GM19324 (cell line): Measurements from ENCODE around the gene EXPH5.
A peak's percentile ranks its signal among the peaks of the same experiment; 100 is the strongest.

Experiments used
- ATAC-seq: cut with Tn5 transposase; IDR thresholded peaks from one replicate; pipeline ENCODE4 v1.9.1; 2021; ENCODE audit warnings: mild to moderate bottlenecking, moderate library complexity; ENCODE audit not compliant: unreplicated experiment, low FRiP score

Gene EXPH5

GRCh38 chr11:108522318-108522717, 71.2 kb downstream of the EXPH5 start:
- no peak for ATAC-seq

DNA sequence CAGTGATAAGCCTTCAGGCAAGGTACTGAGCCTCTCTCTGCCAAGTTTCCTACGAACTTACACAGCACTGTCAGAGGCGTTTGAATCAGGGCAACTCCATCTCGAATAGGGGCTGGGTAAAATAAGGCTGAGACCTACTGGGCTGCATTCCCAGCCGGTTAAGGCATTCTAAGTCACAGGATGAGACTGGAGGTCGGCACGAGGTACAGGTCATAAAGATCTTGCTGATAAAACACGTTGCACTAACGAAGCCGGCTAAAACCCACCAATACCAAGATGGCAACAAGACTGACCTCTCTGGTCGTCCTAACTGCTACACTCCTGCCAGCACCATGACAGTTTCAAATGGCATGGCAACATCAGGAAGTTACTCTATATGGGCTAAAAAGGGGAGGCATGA, 75.0 kb downstream of the EXPH5 start:
- no peak for ATAC-seq

DNA sequence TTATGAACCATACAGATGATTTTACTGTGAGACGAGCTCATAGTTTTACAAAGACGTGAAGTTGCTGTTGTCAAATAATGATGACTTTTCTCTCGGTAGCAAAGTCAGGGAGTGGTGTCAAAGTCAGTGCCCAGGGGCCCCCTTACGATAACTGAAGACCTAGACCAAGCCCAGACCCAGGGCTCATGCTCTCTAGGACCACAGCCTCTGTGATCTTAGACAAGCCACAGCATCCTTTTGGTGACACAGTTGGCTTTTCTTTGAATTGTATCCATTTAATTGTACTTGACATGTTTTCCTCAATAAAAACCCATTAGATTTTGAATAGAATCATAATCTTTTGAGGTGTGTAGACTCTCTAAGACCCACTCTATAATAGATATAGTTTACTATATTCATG, 77.4 kb downstream of the EXPH5 start:
- no peak for ATAC-seq

GRCh38 chr11:108512708-108513107, 80.9 kb downstream of the EXPH5 start:
- ATAC-seq: no peak

- ATAC-seq: no peak
These were observed 81.6 kb downstream of the EXPH5 start for GRCh38 chr11:108511851-108512474.

DNA sequence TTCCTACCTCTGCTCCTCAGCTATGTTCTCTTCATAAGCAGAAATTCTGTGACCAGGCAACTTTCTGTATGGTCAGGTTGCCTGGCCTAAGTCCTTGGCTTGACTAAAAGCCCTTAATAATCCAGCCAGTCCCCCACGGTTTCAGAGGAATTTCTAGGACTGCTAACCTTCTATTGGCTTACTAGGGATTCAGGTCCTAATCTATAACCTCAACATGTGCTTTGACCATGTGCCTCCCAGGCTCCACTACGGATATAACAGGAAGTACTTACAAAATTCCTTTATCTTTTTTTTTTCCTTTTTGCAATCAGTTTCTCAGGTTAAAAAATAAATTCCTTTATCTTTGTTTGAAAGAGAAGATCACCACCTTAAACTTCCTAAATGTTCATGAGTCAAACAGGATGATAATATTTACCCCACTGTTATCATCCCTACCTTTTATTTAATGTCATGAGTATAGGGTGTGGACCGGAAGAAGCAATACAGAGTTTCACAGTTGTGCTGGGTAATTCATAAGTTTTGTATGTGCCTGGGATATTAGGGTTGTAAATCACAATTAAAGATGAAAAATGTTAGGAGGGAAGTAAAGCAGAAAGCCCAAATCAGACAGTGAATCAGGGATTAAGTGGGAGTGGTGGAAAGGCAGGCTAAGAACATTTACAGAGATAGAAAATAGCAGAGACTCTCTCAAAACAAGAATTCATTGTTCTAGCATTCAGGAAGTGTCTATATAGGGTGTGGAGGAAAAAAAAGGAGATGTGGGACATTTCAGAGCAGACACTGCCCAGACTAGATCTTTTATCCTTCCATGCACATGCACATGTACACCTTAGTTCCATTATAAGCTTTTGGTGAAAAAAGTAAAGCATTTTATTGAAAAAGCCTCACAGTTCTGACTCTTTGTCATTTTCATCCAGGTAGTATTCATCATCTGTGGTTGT, 84.6 kb downstream of the EXPH5 start:
- no peak for ATAC-seq

- no peak for ATAC-seq
These were observed 92.2 kb downstream of the EXPH5 start for GRCh38 chr11:108501396-108501795.

- no peak for ATAC-seq
These were observed 92.8 kb downstream of the EXPH5 start for GRCh38 chr11:108500721-108501120.

GRCh38 chr11:108500169-108500568, 93.4 kb downstream of the EXPH5 start:
- ATAC-seq: no peak

DNA sequence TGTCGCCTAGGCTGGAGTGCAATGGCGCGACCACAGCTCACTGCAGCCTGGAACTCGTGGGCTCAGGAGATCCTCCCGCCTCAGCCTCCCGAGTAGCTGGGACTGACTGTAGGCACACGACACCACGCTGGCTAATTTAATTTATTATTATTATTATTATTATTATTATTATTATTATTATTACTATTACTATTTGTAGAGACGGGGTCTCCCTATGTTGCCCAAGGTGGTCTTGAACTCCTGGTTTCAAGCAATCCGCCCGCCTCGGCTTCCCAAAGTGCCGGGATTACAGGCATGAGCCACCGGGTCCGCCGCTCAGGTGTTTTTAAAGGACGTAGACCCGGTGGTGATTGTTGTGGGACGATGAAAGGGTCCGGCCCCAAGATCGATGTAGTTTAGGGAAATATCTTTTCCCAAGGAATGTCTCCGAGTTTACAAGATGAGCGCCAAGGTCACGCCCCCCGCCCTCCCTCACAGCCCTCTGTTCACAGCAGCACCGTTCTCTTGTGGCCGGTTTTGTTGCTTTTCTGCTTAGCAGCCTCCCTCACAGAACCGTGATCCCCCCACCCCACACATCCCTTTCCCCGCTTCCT, 94.7 kb downstream of the EXPH5 start:
- ATAC-seq: no peak

GRCh38 chr11:108498046-108498815, 95.3 kb downstream of the EXPH5 start, which contains the start of gene POGLUT3:
Gene POGLUT3 (minus strand): TSS chr11:108498384. CDS start chr11:108498366, 18 bp downstream.
- peak; percentile 64 for ATAC-seq

- peak; percentile 39 for ATAC-seq
These were observed 96.1 kb downstream of the EXPH5 start for GRCh38 chr11:108497317-108498045.

DNA sequence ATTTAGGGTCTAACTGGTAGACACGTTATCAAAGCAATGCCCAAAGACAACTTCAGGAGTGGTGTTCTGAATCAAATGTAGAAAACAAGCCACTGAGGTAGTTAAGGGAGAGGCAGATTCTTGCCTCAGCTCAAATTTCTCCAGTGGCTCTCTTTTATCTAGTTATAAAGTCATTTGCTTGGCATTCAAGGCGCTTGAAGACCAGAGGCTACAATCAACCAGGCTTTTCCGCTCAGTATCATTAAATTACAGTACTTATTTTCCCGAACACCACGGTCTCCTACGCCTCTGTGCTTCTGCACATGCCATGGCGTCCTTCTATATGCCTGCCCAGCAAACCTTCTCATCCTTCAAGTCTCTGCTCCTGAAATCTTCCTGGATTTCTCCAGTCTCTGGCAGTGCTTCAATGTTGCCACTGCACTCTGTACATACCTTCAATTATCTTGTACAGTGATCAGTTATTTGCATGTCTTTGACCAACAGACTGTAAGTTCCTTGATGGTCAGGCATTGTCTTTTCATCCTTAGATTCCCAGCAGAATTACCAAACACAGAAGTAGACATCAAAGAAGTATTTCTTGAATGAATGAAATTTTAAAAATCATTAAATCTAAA, 96.8 kb downstream of the EXPH5 start:
- ATAC-seq: no peak

GRCh38 chr11:108495326-108495725, 98.2 kb downstream of the EXPH5 start:
- no peak for ATAC-seq

GRCh38 chr11:108494182-108494581, 99.4 kb downstream of the EXPH5 start:
- no peak for ATAC-seq

GRCh38 chr11:108491936-108492335, 101.6 kb downstream of the EXPH5 start:
- ATAC-seq: no peak

- ATAC-seq: no peak
These were observed 106.7 kb downstream of the EXPH5 start for GRCh38 chr11:108486828-108487227.

- ATAC-seq: no peak
These were observed 107.2 kb downstream of the EXPH5 start for GRCh38 chr11:108486331-108486730.

DNA sequence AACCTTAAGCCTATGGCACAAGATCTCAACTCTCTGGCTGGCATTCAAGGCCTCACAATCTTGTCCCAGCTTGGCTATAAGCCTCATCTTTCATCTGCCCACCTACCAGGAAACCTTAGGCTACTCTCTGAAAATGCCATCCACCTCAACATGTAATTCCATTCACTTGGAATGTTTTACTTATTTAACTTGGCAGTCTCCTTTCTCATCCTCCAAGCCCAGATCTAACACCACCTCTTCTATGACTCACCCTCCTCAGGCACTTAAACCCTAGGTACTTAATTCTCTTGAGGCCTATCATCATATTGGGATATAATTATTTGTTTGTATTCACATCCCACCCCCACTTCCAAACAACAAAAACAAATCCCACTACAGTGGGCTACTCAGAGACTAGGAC, 110.4 kb downstream of the EXPH5 start:
- ATAC-seq: no peak
